HCT116 (cell line): ENCODE data around the gene CA4. TPM values are rescaled to one million over a fixed set of nuclear protein-coding genes. Genes with fewer than 3 reads are reported as not detected.

Experiments used
- ATAC-seq: fragments of 200-7000 bp; cut with Tn5 transposase; 2 replicates; pipeline ENCODE4 v1.9.1; 2020; ENCODE audit warnings: mild to moderate bottlenecking, moderate library complexity
- BruUV-seq: library from RNA; stranded (reverse); fragments of 400-500 nt; replicated peaks from 2 replicates; lab custom pipeline; 2021; lab: Mats Ljungman, UMichigan
- CTCF ChIA-PET: fragments of 300-600 bp; sonication (Branson Sonifier 250); formaldehyde crosslinking; loops from one replicate; lab custom pipeline; 2021; ENCODE audit warnings: antibody characterized with exemption; lab: Charles Lee
- POLR2A ChIA-PET: fragments of 300-600, 350-600 bp; sonication (Branson Sonifier 250); formaldehyde crosslinking; loops from one replicate; lab custom pipeline; 2021; ENCODE audit warnings: antibody characterized with exemption; lab: Charles Lee
- RAD21 ChIA-PET, 2 experiments: fragments of 300-600 bp; sonication (Branson Sonifier 250); formaldehyde crosslinking; loops; one replicate each; lab custom pipeline; 2023; ENCODE audit warnings: low total read pairs in 2 of 2; ENCODE audit not compliant: uncharacterized antibody in 2 of 2, unreplicated experiment in 2 of 2, low non-redundant PET in 1 of 2; lab: Charles Lee
- DNase-seq: peaks from one replicate; pipeline ENCODE4 v3.0.0-alpha.2; 2010; ENCODE audit warnings: low read depth, low spot score
- H2AFZ ChIP-seq: fragments of 200-600 bp; shearing (Covaris generic), sonication (generic); 2 replicates; pipeline ENCODE4 v1.6.1; 2017; ENCODE audit warnings: low read depth, mixed run types, mixed read lengths, antibody characterized with exemption, low read length; ENCODE audit not compliant: poor library complexity, severe bottlenecking
- H3K27ac ChIP-seq: 2 replicates; pipeline ENCODE4 v1.5.1; 2012; ENCODE audit warnings: low read depth, low read length
- H3K27me3 ChIP-seq: fragments of 200-600 bp; sonication (generic); 2 replicates; pipeline ENCODE4 v1.6.1; 2016; ENCODE audit warnings: mixed run types, low read length, mixed read lengths; ENCODE audit not compliant: insufficient read depth
- H3K36me3 ChIP-seq, 2 experiments: fragments of 200-500 bp in 1 of 2; fragments of 200-600 bp in 1 of 2; sonication (Bioruptor generic) in 1 of 2; sonication (generic) in 1 of 2; 2 replicates each; pipeline versions ENCODE4 v1.5.1 to v1.6.1; 2014 to 2016; ENCODE audit warnings: low read length in 2 of 2, inconsistent platforms in 1 of 2, mixed read lengths in 1 of 2, mixed run types in 1 of 2; ENCODE audit not compliant: insufficient read depth in 2 of 2, control insufficient read depth in 1 of 2
- H3K4me1 ChIP-seq, 2 experiments: fragments of 200-600 bp in 1 of 2; sonication (generic) in 1 of 2; 2 replicates each; pipeline versions ENCODE4 v1.5.1 to v1.6.1; 2012 to 2017; ENCODE audit warnings: low read length in 2 of 2, inconsistent platforms in 1 of 2, mild to moderate bottlenecking in 1 of 2, mixed read lengths in 1 of 2, mixed run types in 1 of 2, moderate library complexity in 1 of 2; ENCODE audit not compliant: insufficient read depth in 2 of 2, control insufficient read depth in 1 of 2
- H3K4me2 ChIP-seq: fragments of 200-600 bp; sonication (generic); 2 replicates; pipeline ENCODE4 v1.6.1; 2017; ENCODE audit warnings: mixed run types, low read length, mixed read lengths
- H3K4me3 ChIP-seq, 2 experiments: fragments of 200-600 bp in 1 of 2; sonication (generic) in 1 of 2; replicated peaks in 1 of 2; 2 replicates each; pipeline ENCODE4 v1.5.1; 2011 to 2016; ENCODE audit warnings: low read length in 2 of 2, control low read depth in 1 of 2, low read depth in 1 of 2, mild to moderate bottlenecking in 1 of 2, mixed read lengths in 1 of 2, mixed run types in 1 of 2
- H3K79me2 ChIP-seq: fragments of 200-600 bp; sonication (generic); 2 replicates; pipeline ENCODE4 v1.6.1; 2017; ENCODE audit warnings: mild to moderate bottlenecking, mixed run types, low read length, moderate library complexity, mixed read lengths; ENCODE audit not compliant: insufficient read depth
- H3K9ac ChIP-seq: fragments of 200-600 bp; sonication (generic); 2 replicates; pipeline ENCODE4 v1.6.1; 2016; ENCODE audit warnings: low read length, mixed read lengths
- H3K9me2 ChIP-seq: fragments of 200-600 bp; sonication (generic), shearing (Covaris generic); 2 replicates; pipeline ENCODE4 v1.6.1; 2017; ENCODE audit warnings: mixed run types, mild to moderate bottlenecking, moderate library complexity; ENCODE audit not compliant: insufficient read depth
- H3K9me3 ChIP-seq, 2 experiments: fragments of 200-500 bp in 1 of 2; fragments of 200-600 bp in 1 of 2; sonication (Bioruptor generic) in 1 of 2; sonication (generic) in 1 of 2; 2 replicates each; pipeline ENCODE4 v1.6.1; 2014 to 2017; ENCODE audit warnings: low read length in 2 of 2, mixed read lengths in 2 of 2, inconsistent platforms in 1 of 2, low read depth in 1 of 2, mild to moderate bottlenecking in 1 of 2, mixed run types in 1 of 2, moderate library complexity in 1 of 2; ENCODE audit not compliant: control insufficient read depth in 1 of 2, insufficient read depth in 1 of 2
- H4K20me1 ChIP-seq: fragments of 200-600 bp; sonication (generic), shearing (Covaris generic); 2 replicates; pipeline ENCODE4 v1.6.1; 2017; ENCODE audit warnings: mixed run types, mild to moderate bottlenecking, moderate library complexity; ENCODE audit not compliant: insufficient read depth
- CBX3 ChIP-seq: IDR thresholded peaks from 2 replicates; pipeline ENCODE4 v1.6.1; 2012; ENCODE audit warnings: low read depth
- CTCF ChIP-seq, 3 experiments: fragments of 200-600 bp in 1 of 3; sonication (generic) in 1 of 3; IDR thresholded peaks in 2 of 3; conservative IDR thresholded peaks in 1 of 3; 2 replicates each; pipeline ENCODE4 v1.5.1; 2012 to 2017; ENCODE audit warnings: low read depth in 2 of 3, low read length in 2 of 3, antibody characterized with exemption in 1 of 3, borderline replicate concordance in 1 of 3, control low read depth in 1 of 3, mild to moderate bottlenecking in 1 of 3, mixed read lengths in 1 of 3, mixed run types in 1 of 3, moderate library complexity in 1 of 3; ENCODE audit not compliant: insufficient read depth in 1 of 3
- ELF1 ChIP-seq: IDR thresholded peaks from 2 replicates; pipeline ENCODE4 v1.6.1; 2012; ENCODE audit warnings: low read depth, borderline replicate concordance
- EZH2 ChIP-seq: fragments of 200-600 bp; sonication (generic); IDR thresholded peaks from 2 replicates; pipeline ENCODE4 v1.6.1; 2017; ENCODE audit warnings: antibody characterized with exemption, mixed run types
- FOSL1 ChIP-seq: IDR thresholded peaks from 2 replicates; pipeline ENCODE4 v1.6.1; 2012; ENCODE audit warnings: low read depth
- JUND ChIP-seq: IDR thresholded peaks from 2 replicates; pipeline ENCODE4 v1.6.1; 2012
- MAX ChIP-seq: IDR thresholded peaks from 2 replicates; pipeline ENCODE4 v1.6.1; 2012
- POLR2A ChIP-seq: IDR thresholded peaks from 2 replicates; pipeline ENCODE4 v1.7.0; 2011; ENCODE audit warnings: borderline replicate concordance; ENCODE audit not compliant: insufficient read depth, insufficient read length; ENCODE audit errors: extremely low read depth
- ZBTB33 ChIP-seq: IDR thresholded peaks from 2 replicates; pipeline ENCODE4 v1.6.1; 2011; ENCODE audit warnings: mild to moderate bottlenecking, low read length, moderate library complexity; ENCODE audit not compliant: insufficient replicate concordance; ENCODE audit errors: extremely low read depth
- ZFX ChIP-seq: fragments of 450-650 bp; IDR thresholded peaks from 2 replicates; pipeline ENCODE4 v1.6.1; 2017
- ZNF274 ChIP-seq: fragments of 200-500 bp; sonication (Bioruptor generic); IDR thresholded peaks from 2 replicates; pipeline ENCODE4 v1.6.1; 2014; ENCODE audit warnings: mild to moderate bottlenecking, low read depth, low read length, inconsistent platforms
- intact Hi-C: fragments of 100-400 bp; cut with micrococcal nuclease; formaldehyde crosslinking; loops from 2 replicates; pipeline ENCODE4 v1.10.0; 2022
- total RNA-seq: library from RNA; stranded (reverse); gene quantifications from one replicate; pipeline ENCODE4 v1.2.1, GENCODE V29; 2021; ENCODE audit not compliant: unreplicated experiment

CA4 gene
- total RNA-seq, 1 experiment from 2014 or later: 0.20 TPM

- peaks cover 4% of the 10 kb centered on the region; the same call in 1 of the 2 replicates for H3K79me2 ChIP-seq
- H3K27ac ChIP-seq: no peak overlapping the region
- no peak for DNase-seq
- H3K4me2 ChIP-seq: no peak overlapping the region
- H3K9me3 ChIP-seq: no peaks in the 10 kb centered on the region
- BruUV-seq: no TSS peak
- H3K4me1 ChIP-seq: peaks cover 14 to 29% of the 10 kb centered on the region in 2 experiments
- no peak overlapping the region for H3K4me3 ChIP-seq
- no peaks in the 10 kb centered on the region for H4K20me1 ChIP-seq
- ATAC-seq: no peak
- ChIA-PET POLR2A (interaction anchor here (0.6 kb wide), 1 partner anchor 9 kb away, joined by 3 read pairs; no protein-coding TSS in a partner anchor), RAD21 (no interaction called here), CTCF (no interaction called here)
- no peak overlapping the region for H2AFZ ChIP-seq
- H3K36me3 ChIP-seq: no peaks in the 10 kb centered on the region
- H3K9ac ChIP-seq: no peak overlapping the region
- TF ChIP-seq EZH2: no peak
- TF ChIP-seq ELF1: no peak
- no peak for TF ChIP-seq POLR2A
- TF ChIP-seq CBX3: no peak
- intact Hi-C loops: no loop called here
- no peaks in the 10 kb centered on the region for H3K27me3 ChIP-seq
- no peaks in the 10 kb centered on the region for H3K9me2 ChIP-seq
Observed at GRCh38 chr17:60137731-60138130, 12.0 kb upstream of the CA4 start.

- BruUV-seq: no TSS peak
- ChIA-PET POLR2A (no interaction called here), RAD21 (no interaction called here), CTCF (no interaction called here)
- Histone ChIP-seq H3K4me2 (no peak overlapping the region), H3K4me1 (peaks cover 21 to 36% of the 10 kb centered on the region in 2 experiments), H3K36me3 (no peaks in the 10 kb centered on the region), H3K27me3 (no peaks in the 10 kb centered on the region), H3K9me2 (no peaks in the 10 kb centered on the region), H3K27ac (no peak overlapping the region), H3K9ac (no peak overlapping the region), H2AFZ (no peak overlapping the region), H3K79me2 (peaks cover 4% of the 10 kb centered on the region; the same call in 1 of the 2 replicates), H4K20me1 (no peaks in the 10 kb centered on the region), H3K9me3 (no peaks in the 10 kb centered on the region), H3K4me3 (no peak overlapping the region)
- ATAC-seq: no peak
- intact Hi-C loops: no loop called here
- DNase-seq: no peak
- TF ChIP-seq MAX: no peak
- no peak for TF ChIP-seq JUND
- TF ChIP-seq ELF1: no peak
- TF ChIP-seq FOSL1: no peak
- no peak for TF ChIP-seq ZFX
- TF ChIP-seq ZBTB33: no peak
- no peak for TF ChIP-seq CTCF (IDR thresholded peaks at IDR 0.05 in 2 of 3, conservative IDR thresholded peaks at IDR 0.05 in 1 of 3; ENCODE audit: borderline replicate concordance in 1 of 3, insufficient read depth in 1 of 3, low read depth in 2 of 3, low read length in 2 of 3)
- TF ChIP-seq EZH2: no peak
- no peak for TF ChIP-seq ZNF274
Observed at GRCh38 chr17:60138769-60139437, 10.9 kb upstream of the CA4 start.
